Epithelial cell of esophagus (primary cell): ENCODE measurements around the gene PHETA1.

Experiments used
- DNase-seq: peaks from one replicate; pipeline ENCODE4 v3.0.0; 2010; ENCODE audit warnings: low read depth
- H3K4me3 ChIP-seq: 2 replicates; pipeline ENCODE4 v1.5.1; 2011; ENCODE audit warnings: mild to moderate bottlenecking, low read length, control low read depth
- TF ChIP-seq, protein P1 (sequence below): IDR thresholded peaks from 2 replicates; pipeline ENCODE4 v1.5.1; 2011; ENCODE audit warnings: low read depth, mild to moderate bottlenecking, low read length, control low read depth, inconsistent platforms; ENCODE audit not compliant: insufficient read depth; ENCODE audit errors: missing control alignments

PHETA1 gene

DNA sequence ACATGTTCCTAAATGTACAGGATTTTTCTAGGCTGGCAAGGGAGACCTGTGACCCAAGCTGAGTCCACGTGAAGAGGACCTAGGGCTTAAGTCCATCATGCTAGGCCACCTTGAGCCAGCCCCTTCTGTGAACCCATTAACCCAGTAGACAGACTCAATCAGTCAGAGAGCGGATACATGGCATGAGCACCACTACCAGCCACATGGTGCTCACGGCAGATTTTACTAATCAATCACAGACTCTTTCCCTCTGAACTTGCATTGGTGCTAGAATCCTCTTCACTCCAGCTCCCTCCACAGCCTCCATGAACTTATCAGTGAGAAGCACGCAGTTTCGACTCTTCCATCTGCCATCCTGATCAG is 9.0 kb downstream of the PHETA1 start:
- H3K4me3 ChIP-seq: no peak overlapping the region
- TF ChIP-seq, protein P1, sequence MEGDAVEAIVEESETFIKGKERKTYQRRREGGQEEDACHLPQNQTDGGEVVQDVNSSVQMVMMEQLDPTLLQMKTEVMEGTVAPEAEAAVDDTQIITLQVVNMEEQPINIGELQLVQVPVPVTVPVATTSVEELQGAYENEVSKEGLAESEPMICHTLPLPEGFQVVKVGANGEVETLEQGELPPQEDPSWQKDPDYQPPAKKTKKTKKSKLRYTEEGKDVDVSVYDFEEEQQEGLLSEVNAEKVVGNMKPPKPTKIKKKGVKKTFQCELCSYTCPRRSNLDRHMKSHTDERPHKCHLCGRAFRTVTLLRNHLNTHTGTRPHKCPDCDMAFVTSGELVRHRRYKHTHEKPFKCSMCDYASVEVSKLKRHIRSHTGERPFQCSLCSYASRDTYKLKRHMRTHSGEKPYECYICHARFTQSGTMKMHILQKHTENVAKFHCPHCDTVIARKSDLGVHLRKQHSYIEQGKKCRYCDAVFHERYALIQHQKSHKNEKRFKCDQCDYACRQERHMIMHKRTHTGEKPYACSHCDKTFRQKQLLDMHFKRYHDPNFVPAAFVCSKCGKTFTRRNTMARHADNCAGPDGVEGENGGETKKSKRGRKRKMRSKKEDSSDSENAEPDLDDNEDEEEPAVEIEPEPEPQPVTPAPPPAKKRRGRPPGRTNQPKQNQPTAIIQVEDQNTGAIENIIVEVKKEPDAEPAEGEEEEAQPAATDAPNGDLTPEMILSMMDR: no peak
- no peak for DNase-seq

DNA sequence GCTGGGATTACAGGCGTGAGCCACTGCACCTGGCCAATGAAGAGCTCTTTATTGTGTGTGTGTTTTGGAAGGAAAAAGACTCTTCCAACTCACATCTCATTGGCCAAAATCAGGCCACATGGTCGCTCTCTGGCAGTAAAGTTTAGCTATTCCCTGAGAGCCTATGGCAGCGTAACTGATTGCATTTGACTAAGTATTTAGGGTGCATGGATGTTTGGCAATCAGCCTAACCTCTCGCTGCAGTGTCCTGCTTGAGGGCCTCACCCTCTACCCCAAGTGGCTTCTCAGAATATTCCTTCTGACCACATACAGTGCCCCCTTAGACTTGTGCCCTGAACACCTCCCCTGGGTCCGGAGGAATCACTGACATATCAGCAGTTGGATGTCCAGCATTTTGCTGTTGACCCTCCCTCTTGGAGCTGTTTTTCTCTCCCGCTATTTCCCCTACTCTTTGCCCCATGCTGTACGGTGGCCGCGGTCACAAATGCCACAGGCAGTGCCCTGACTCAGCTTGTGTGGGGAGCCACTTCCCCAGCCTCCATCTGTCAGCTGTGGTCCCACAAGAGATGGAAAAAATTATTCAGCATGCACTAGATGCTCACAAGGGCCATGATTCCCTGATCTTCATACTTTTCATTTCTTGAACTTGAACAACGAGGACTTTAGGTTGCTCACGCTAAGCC is 9.5 kb downstream of the PHETA1 start:
- H3K4me3 ChIP-seq: no peak overlapping the region
- TF ChIP-seq, protein P1: no peak
- no peak for DNase-seq

DNA sequence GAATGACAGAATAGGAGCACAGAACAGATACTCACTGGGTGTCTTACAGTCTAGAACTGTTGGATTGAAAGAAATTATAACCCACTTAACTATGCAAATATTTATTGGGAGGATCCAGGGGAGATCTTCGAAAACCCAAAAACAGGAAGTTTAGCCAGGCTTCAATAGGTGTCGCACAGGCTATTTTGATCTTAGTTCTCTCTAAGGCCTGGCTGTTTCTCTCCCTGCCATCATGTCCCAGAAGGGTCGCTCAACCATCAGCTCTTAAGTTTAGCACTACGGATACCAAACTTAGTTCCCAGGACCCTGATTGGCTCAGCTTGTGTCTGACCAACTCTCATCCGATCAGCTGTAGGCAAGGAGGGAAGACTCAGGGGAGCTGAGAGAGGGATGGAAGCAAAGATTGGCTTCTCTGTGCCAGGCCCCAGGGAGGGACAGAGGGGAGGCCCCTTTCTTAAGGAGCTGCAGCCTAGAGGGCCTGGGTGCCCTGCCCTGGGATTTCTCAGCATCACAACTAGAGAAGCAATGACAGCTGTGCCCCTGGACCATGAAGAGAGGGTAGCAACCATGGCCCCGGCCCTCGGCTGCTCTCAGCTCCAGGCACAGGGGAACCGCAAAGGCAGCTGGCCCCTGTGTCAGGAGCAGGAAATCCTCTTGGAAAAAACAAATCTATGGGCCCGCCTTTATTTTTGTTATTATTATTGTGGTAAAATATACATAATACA is 13.5 kb downstream of the PHETA1 start:
- TF ChIP-seq, protein P1: no peak
- no peak for DNase-seq

DNA sequence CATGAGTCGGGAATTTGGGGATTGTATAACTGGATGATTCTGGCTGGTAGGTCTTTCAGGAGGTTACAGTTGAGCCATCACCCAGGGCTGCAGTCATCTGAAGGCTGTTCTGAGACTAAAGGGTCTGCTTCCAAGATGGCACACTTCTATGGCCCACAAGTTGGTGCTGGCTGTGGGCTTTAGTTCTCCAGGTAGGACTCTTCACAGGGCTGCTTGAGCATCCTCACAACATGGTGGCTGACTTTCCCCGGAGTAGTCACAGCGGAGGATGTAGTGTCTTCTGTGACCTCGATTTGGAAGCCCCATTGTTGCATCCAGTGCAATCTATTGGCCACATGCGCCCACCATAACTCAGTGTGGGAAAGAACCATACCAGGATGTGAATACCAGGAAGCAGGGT is 14.4 kb downstream of the PHETA1 start:
- no peak for DNase-seq
- TF ChIP-seq, protein P1: no peak

More for the DNA sequence above, 13.5 kb downstream of the PHETA1 start:
- no peak overlapping the region for H3K4me3 ChIP-seq

DNA sequence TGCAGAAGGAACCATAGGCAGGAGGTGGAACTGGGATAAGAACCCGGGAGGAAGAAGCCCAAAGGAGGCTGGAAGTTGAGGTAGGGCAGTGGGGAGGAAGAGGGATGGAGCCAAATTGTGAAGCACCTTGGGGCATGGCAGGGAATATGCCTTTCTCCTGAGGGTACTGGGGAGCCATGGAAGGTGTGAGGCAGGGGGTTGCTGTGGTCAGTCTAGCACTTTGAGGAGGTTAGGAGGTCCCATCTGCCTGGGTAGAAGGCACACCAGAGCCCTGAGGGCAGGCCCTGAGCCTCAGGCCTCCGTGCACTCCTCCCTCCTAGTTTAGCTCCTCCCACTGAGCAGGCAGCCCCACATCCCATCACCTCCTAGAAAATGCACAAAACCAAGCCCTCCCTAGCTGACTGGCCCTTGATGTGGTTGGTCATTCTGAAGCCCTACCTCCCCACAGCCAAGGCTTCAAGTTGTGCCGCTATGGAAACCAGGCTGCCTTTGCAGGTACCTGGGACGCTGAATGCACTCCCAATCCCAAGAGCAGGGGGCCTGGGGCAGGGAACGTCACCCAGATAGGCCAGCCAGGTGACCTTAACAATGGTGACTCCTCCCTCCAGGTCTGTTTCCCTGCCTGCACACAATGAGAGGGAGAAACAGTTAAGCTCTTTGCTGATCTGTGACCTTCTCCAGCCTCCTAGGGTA is 15.1 kb downstream of the PHETA1 start:
- DNase-seq: no peak
- H3K4me3 ChIP-seq: no peak overlapping the region
- TF ChIP-seq, protein P1: no peak

More for the DNA sequence above, 14.4 kb downstream of the PHETA1 start:
- H3K4me3 ChIP-seq: no peak overlapping the region

DNA sequence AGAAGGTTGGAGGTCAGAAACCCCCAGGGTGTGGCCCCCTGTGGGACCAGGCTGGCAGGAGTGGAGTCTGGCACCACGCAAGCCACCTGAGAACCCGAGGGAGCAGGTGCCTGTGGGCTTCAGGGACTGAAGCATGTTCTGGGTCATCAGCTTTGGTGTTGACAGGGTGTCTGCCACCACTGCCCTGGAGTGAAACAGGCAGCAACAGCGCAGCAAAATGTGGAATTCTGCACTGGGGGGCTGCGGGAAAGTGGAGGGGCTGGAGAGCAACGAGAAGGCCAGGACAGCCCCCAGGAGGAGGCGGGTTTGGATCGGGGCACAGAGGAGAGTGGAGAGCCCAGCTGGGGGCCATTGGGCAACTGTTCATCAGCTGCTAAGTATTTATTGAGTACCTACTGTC is 15.9 kb downstream of the PHETA1 start:
- H3K4me3 ChIP-seq: no peak overlapping the region
- TF ChIP-seq, protein P1: no peak
- DNase-seq: no peak
